ENCODE results near the gene CACNA1C. TPM values are rescaled to one million over a fixed set of nuclear protein-coding genes. Genes with fewer than 3 reads are reported as not detected.

The CACNA1C gene
- total RNA-seq, 1 experiment from 2014 or later: 1.1 TPM

DNA sequence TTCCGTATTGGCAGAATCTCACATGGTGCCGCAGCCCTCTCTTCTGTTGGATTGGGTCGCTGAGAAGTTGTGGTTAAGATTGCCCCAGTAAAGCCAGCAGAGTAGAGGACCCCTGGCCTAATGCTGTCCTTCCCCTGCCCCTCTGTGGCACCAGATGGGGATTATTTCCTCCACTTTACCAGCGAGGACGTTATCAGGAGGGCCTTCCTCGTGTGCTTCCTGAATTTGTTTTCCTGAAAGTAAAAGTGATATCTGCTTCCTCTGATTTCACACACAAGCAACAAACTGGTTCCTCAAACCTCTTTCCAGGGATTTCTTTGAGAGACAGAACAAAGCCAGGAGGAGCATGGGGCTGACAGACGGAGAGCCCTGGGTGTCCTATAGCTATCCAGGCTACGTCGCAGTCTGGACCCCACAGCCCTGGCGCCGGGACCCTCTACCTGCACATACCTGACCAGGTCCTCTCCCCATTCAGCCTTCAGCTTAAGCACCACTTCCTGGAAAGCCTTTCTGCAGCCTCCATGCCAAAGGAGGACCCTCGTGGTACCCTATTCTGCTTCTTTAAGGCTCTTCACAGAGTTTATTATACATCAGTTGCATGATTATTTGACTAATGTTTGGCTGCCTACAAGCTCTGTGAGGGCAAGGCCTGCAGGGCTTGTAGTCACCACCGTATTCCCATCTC lies 427.2 kb downstream of the CACNA1C start:
- H2BK20ac ChIP-seq (ENCODE audit: low read depth, low read length, poor library complexity, severe bottlenecking): no peak overlapping the region
- no peak overlapping the region for H2BK12ac ChIP-seq (ENCODE audit: insufficient read length, low read depth, low read length)
- no peak overlapping the region for H4K5ac ChIP-seq (ENCODE audit: insufficient read length, low read depth, low read length)
- H3K14ac ChIP-seq (ENCODE audit: insufficient read depth, low read length): no peak overlapping the region
- Mint-ChIP-seq H3K36me3 (ENCODE audit: insufficient read depth in 1 of 3, low read depth in 3 of 3) (no peaks in the 10 kb centered on the region), H3K4me3 (no peak overlapping the region), H3K27me3 (ENCODE audit: low read depth) (peaks cover 6% of the 10 kb centered on the region), H3K9me3 (no peaks in the 10 kb centered on the region; a peak in 1 of 5 replicates), H3K4me1 (no peaks in the 10 kb centered on the region), H3K27ac (no peak overlapping the region; a peak in 1 of 7 replicates)
- H3K18ac ChIP-seq (ENCODE audit: insufficient read length, low read depth, low read length): no peak overlapping the region
- H3K56ac ChIP-seq (ENCODE audit: insufficient read length, low read depth, low read length): no peak overlapping the region
- no peaks in the 10 kb centered on the region for H3K4me1 ChIP-seq (ENCODE audit: insufficient read depth, low read length)
- no peaks in the 10 kb centered on the region for H3K79me2 ChIP-seq (ENCODE audit: insufficient read depth, low read length)
- no peak overlapping the region for H3K4me2 ChIP-seq (ENCODE audit: insufficient read depth, insufficient read length, low read length)
- no peaks in the 10 kb centered on the region for H3K23me2 ChIP-seq (ENCODE audit: insufficient read length, low read depth, low read length, poor library complexity, severe bottlenecking)
- H4K91ac ChIP-seq (ENCODE audit: insufficient read length, low read depth, low read length): no peak overlapping the region
- no peaks in the 10 kb centered on the region for H3K79me1 ChIP-seq (ENCODE audit: insufficient read depth, low read depth, low read length, poor library complexity, severe bottlenecking)
- H3K9ac ChIP-seq (ENCODE audit: extremely low read depth, insufficient read length, low read length): no peak overlapping the region
- H3K4ac ChIP-seq (ENCODE audit: low read depth, low read length): no peak overlapping the region
- H2BK15ac ChIP-seq (ENCODE audit: low read depth, low read length): no peak overlapping the region
- no peak overlapping the region for H3K23ac ChIP-seq (ENCODE audit: insufficient read length, low read depth, low read length)
- WGBS (ENCODE audit: extremely low coverage, insufficient read length, low lambda C conversion rate): no CpG with 5 or more reads among the region's 13 CpGs
- no peak overlapping the region for H3K27ac ChIP-seq (ENCODE audit: insufficient read length, low read depth, low read length)
- H2BK120ac ChIP-seq (ENCODE audit: low read depth, low read length, poor library complexity, severe bottlenecking): no peak overlapping the region
- H3K27me3 ChIP-seq (ENCODE audit: insufficient read depth, low read length): no peaks in the 10 kb centered on the region
- no peak overlapping the region for H2BK5ac ChIP-seq (ENCODE audit: insufficient read length, low read length)
- TF ChIP-seq, protein P1, sequence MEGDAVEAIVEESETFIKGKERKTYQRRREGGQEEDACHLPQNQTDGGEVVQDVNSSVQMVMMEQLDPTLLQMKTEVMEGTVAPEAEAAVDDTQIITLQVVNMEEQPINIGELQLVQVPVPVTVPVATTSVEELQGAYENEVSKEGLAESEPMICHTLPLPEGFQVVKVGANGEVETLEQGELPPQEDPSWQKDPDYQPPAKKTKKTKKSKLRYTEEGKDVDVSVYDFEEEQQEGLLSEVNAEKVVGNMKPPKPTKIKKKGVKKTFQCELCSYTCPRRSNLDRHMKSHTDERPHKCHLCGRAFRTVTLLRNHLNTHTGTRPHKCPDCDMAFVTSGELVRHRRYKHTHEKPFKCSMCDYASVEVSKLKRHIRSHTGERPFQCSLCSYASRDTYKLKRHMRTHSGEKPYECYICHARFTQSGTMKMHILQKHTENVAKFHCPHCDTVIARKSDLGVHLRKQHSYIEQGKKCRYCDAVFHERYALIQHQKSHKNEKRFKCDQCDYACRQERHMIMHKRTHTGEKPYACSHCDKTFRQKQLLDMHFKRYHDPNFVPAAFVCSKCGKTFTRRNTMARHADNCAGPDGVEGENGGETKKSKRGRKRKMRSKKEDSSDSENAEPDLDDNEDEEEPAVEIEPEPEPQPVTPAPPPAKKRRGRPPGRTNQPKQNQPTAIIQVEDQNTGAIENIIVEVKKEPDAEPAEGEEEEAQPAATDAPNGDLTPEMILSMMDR (conservative IDR thresholded peaks at IDR 0.05): no peak
- no peaks in the 10 kb centered on the region for H4K20me1 ChIP-seq (ENCODE audit: control insufficient read depth, insufficient read depth, insufficient read length)
- H2AFZ ChIP-seq (ENCODE audit: low read length): no peak overlapping the region
- H4K8ac ChIP-seq (replicated peaks; ENCODE audit: insufficient read length, low read depth, low read length): no peak overlapping the region
- H3T11ph ChIP-seq (ENCODE audit: low read length): no peak overlapping the region
- DNase-seq: no peak
- H2AK5ac ChIP-seq (ENCODE audit: insufficient read length, low read length): no peak overlapping the region
- no peaks in the 10 kb centered on the region for H3K9me3 ChIP-seq (ENCODE audit: control insufficient read depth, low read depth, low read length)

Data from H9 (cell line).